Esophagus squamous epithelium (tissue), 5 donors: Measurements from ENCODE around the gene PITPNM3. TPM values are rescaled to one million over a fixed set of nuclear protein-coding genes. Genes with fewer than 3 reads are reported as not detected.

Experiments
- DNase-seq: peaks from one replicate; lab custom pipeline; 2025; lab: John Stamatoyannopoulos, UW
- H3K27ac ChIP-seq, 4 donors: fragments of 200-600 bp; sonication (generic); one replicate each; pipeline ENCODE4 v1.5.1; 2016 to 2019; ENCODE audit warnings: mild to moderate bottlenecking in 1 of 4
- H3K27me3 ChIP-seq, 4 donors: fragments of 200-600 bp; sonication (generic); 1 replicate in 3 of 4; 2 replicates in 1 of 4; pipeline versions ENCODE4 v1.5.1 to v1.6.0; 2017 to 2021; ENCODE audit warnings: antibody characterized with exemption in 1 of 4
- H3K36me3 ChIP-seq, 3 donors: fragments of 200-600 bp; sonication (generic); one replicate each; pipeline ENCODE4 v1.5.1; 2016 to 2019
- H3K4me1 ChIP-seq, 3 donors: fragments of 200-600 bp; sonication (generic); one replicate each; pipeline ENCODE4 v1.5.1; 2017 to 2019
- H3K4me3 ChIP-seq, 4 donors: fragments of 200-600 bp; sonication (generic); 1 replicate in 3 of 4; 2 replicates in 1 of 4; pipeline ENCODE4 v1.5.1; 2016 to 2019; ENCODE audit warnings: mild to moderate bottlenecking in 2 of 4, moderate library complexity in 1 of 4
- H3K9me3 ChIP-seq, 3 donors: fragments of 200-600 bp; sonication (generic); one replicate each; pipeline ENCODE4 v1.5.1; 2016 to 2019
- POLR2A ChIP-seq, 4 donors: fragments of 450-650 bp; IDR thresholded peaks; one replicate each; pipeline ENCODE4 v1.6.1; 2017; ENCODE audit warnings: antibody characterized with exemption in 4 of 4, mild to moderate bottlenecking in 4 of 4, moderate library complexity in 3 of 4
- WGBS, 2 donors: methylation state at CpG; one replicate each; pipeline ENCODE4 v1.1.5; 2018; 5-methylcytosine and 5-hydroxymethylcytosine counted together
- intact Hi-C: fragments of 100-400 bp; cut with DNase I; formaldehyde crosslinking; loops from one replicate; pipeline ENCODE4 v1.15.0; 2022
- total RNA-seq, 4 donors: library from RNA; depleted of rRNA; stranded (reverse); fragments of >200 nt; gene quantifications; one replicate each; pipeline ENCODE4 v1.1.0, GENCODE V29; 2016
- TF ChIP-seq, protein P1 (sequence below), 6 experiments: fragments of 450-650 bp in 4 of 6; fragments of 200-600 bp in 2 of 6; sonication (generic) in 2 of 6; IDR thresholded peaks; one replicate each; pipeline ENCODE4 v1.5.1; 2016 to 2019; ENCODE audit warnings: antibody characterized with exemption in 6 of 6, mild to moderate bottlenecking in 4 of 6, moderate library complexity in 4 of 6
- donor health status: DM: yes; HTN: yes; CAD: no.

PITPNM3 gene
- total RNA-seq, 4 donors from 2014 or later, result 14.0 to 33.4 (median 21.5) TPM

DNA sequence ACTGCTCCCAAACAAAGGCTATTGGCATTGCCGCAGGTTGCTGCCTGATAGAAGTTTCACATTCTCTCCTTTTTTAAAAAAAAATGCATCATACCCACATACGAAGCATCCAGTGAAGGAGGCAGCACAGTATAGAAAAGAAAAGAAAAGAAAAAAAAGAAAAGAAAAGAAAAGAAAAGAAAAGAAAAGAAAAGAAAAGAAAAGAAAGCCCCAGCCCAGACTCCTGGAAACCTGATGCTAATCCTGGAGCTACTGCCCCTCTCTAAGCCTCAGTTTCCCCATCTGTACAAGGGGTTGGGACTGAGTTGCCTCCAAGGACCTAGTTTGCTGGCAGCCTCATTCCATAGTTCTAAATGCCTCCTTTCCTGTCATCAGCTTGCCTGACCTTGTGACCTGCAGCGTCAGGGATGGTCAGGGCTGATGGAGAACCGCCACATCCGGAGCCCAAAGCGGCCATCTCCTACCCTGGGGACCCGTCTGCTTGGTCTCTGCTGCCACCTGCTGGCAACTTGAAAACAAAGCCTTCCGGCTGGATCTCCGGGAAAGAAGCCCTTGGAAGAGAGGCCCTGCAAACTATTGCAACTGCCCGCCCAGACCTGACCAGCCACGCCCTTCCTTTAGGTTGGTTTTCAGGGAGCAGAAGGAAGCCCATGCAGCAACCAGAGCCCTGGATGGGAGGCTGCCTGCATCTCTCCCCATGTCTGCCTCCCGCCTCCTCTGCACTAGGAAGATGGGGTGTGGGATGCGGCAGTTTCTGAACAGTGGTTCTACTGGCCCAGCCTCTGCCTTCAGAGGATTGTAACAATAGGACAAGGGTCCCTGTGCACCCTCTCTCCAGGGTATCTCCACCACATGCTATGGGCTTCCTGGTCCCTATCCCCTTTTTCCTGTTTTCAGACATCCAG, 134.4 kb downstream of the PITPNM3 start:
- Histone ChIP-seq H3K4me1 (peaks cover 0 to 6% (median 0%) of the 10 kb centered on the region in 3 donors), H3K27ac (no peak overlapping the region), H3K27me3 (peaks cover 0 to 58% (median 0%) of the 10 kb centered on the region in 4 donors), H3K36me3 (no peaks in the 10 kb centered on the region), H3K4me3 (no peak overlapping the region), H3K9me3 (no peaks in the 10 kb centered on the region)
- peak; percentile 10 for DNase-seq
- 28 to 38% methylated on average over 7 to 13 of the region's 13 CpGs for WGBS, 2 donors
- intact Hi-C loops, result loop anchor here (5.0 kb wide), 1 partner anchor 835 kb away; no protein-coding TSS in a partner anchor
- TF ChIP-seq, protein P1, sequence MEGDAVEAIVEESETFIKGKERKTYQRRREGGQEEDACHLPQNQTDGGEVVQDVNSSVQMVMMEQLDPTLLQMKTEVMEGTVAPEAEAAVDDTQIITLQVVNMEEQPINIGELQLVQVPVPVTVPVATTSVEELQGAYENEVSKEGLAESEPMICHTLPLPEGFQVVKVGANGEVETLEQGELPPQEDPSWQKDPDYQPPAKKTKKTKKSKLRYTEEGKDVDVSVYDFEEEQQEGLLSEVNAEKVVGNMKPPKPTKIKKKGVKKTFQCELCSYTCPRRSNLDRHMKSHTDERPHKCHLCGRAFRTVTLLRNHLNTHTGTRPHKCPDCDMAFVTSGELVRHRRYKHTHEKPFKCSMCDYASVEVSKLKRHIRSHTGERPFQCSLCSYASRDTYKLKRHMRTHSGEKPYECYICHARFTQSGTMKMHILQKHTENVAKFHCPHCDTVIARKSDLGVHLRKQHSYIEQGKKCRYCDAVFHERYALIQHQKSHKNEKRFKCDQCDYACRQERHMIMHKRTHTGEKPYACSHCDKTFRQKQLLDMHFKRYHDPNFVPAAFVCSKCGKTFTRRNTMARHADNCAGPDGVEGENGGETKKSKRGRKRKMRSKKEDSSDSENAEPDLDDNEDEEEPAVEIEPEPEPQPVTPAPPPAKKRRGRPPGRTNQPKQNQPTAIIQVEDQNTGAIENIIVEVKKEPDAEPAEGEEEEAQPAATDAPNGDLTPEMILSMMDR (IDR thresholded peaks at IDR 0.05), result peak; percentile 24 to 84 (median 80)
- no peak for TF ChIP-seq POLR2A (IDR thresholded peaks at IDR 0.05)

DNA sequence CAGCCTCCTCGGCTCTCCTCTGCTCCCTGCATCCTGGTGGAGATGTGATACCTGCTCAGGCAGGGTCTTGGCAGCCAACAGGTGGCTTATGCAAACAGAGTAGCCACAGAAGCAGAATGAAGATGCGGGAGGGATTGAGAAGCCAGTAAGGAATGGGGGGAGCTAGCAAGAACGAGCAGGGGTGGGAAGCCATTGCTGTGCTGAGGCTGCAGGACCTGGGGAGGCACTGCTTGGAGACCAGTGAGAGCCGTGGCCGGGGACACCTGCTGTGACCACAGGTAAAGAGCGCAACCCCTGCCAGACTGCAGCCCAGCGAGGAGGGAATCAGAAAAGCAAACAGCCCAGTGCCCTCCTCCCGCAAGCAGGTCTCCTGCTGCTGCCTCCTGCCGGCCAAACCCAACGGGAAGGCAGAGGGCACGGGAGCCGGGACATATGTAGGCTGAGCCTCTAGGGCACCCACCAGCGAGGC, 136.1 kb downstream of the PITPNM3 start:
- Histone ChIP-seq H3K36me3 (no peaks in the 10 kb centered on the region), H3K4me3 (no peak overlapping the region), H3K9me3 (no peaks in the 10 kb centered on the region), H3K4me1 (peaks cover 0 to 6% (median 0%) of the 10 kb centered on the region in 3 donors), H3K27me3 (peaks cover 0 to 62% (median 0%) of the 10 kb centered on the region in 4 donors), H3K27ac (no peak overlapping the region)
- TF ChIP-seq POLR2A (IDR thresholded peaks at IDR 0.05), result no peak
- TF ChIP-seq, protein P1 (IDR thresholded peaks at IDR 0.05), result peak in 4 of 6 experiments; percentile 8 to 45 (median 20)
- intact Hi-C loops, result loop anchor here (5.0 kb wide), 1 partner anchor 833 kb away; no protein-coding TSS in a partner anchor
- WGBS, 2 donors, result 7 to 10% methylated on average over 10 to 12 of the region's 13 CpGs
- no peak for DNase-seq

DNA sequence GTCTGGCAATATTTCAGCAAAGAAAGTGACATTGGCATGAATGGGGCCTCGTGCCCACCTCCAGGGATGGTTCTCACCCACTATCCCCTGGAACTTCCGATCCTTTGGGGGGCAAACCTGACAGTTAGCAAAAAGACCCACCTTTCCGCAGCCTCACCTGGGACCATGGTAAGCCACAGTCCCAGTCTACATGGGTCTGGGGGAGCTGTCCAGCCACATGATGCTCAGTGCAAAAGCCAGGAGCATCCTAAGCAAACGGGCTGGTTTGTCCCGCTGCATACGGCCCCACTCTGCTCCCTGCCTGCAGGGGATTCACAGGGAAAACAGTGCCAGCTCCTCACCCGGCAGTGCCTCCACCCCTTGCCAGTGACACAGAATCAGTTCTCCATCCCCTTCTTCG, 140.7 kb downstream of the PITPNM3 start:
- intact Hi-C loops, result no loop called here

DNA sequence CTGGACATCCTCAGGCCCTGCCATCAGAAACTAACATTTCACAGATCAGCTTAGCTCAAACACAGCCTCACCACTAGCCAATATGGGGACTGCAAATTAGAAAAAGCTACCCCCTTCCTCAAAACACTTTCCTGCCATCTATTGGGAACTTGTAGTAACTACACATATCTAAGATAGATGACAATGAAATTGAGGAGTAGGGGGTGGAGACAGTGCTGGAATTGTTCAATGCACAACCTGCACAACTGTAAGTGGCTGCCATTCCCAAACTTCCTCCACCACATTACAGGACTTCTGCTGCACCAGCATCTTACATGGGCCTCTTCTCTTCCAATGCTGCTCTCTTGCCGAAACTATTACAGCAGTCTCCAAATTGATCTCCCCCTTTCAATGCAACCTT, 143.3 kb downstream of the PITPNM3 start:
- H3K27me3 ChIP-seq, result peaks cover 0 to 53% (median 0%) of the 10 kb centered on the region in 4 donors
- 100% methylated on average over 1 of the region's 1 CpG for WGBS, 2 donors
- no peak for DNase-seq

More for the DNA sequence above, 140.7 kb downstream of the PITPNM3 start:
- Histone ChIP-seq H3K36me3 (no peaks in the 10 kb centered on the region), H3K27ac (no peak overlapping the region), H3K4me3 (no peak overlapping the region), H3K9me3 (no peaks in the 10 kb centered on the region), H3K4me1 (no peaks in the 10 kb centered on the region), H3K27me3 (peaks cover 0 to 56% (median 0%) of the 10 kb centered on the region in 4 donors)
- TF ChIP-seq POLR2A (IDR thresholded peaks at IDR 0.05), result no peak
- TF ChIP-seq, protein P1 (IDR thresholded peaks at IDR 0.05), result no peak
- no peak for DNase-seq
- WGBS, 2 donors, result 49 to 64% methylated on average over 6 to 7 of the region's 8 CpGs

More for the DNA sequence above, 143.3 kb downstream of the PITPNM3 start:
- intact Hi-C loops, result no loop called here
- Histone ChIP-seq H3K27ac (no peak overlapping the region), H3K4me3 (no peak overlapping the region), H3K4me1 (no peaks in the 10 kb centered on the region), H3K36me3 (no peaks in the 10 kb centered on the region), H3K9me3 (no peaks in the 10 kb centered on the region)
- TF ChIP-seq, protein P1 (IDR thresholded peaks at IDR 0.05), result peak in 4 of 6 experiments; percentile 19 to 58 (median 24)
- TF ChIP-seq POLR2A (IDR thresholded peaks at IDR 0.05), result no peak
